Endothelial cell (in vitro differentiated cells): ENCODE results near the gene KLHL3. TPM values are rescaled to one million over a fixed set of nuclear protein-coding genes. Genes with fewer than 3 reads are reported as not detected.
"Not testable (repeated sequence)": the region's sequence is repeated elsewhere in the genome, so short reads cannot be mapped to it uniquely, and the experiment has no call there.

Experiments
- DNase-seq: peaks from one replicate; pipeline ENCODE4 v3.0.0; 2021; ENCODE audit warnings: low spot score
- H3K27ac Mint-ChIP-seq: one replicate; pipeline ENCODE4 v1.8.0; 2021; ENCODE audit warnings: mixed read lengths, inconsistent platforms; ENCODE audit not compliant: unreplicated experiment
- H3K27me3 Mint-ChIP-seq: one replicate; pipeline ENCODE4 v1.8.0; 2021; ENCODE audit warnings: mild to moderate bottlenecking, moderate library complexity, mixed read lengths, inconsistent platforms; ENCODE audit not compliant: unreplicated experiment
- H3K36me3 Mint-ChIP-seq: one replicate; pipeline ENCODE4 v1.8.0; 2021; ENCODE audit warnings: mild to moderate bottlenecking, low read depth, mixed read lengths, inconsistent platforms; ENCODE audit not compliant: unreplicated experiment
- H3K4me1 Mint-ChIP-seq: one replicate; pipeline ENCODE4 v1.8.0; 2021; ENCODE audit warnings: mild to moderate bottlenecking, mixed read lengths, inconsistent platforms; ENCODE audit not compliant: unreplicated experiment
- H3K4me3 Mint-ChIP-seq: one replicate; pipeline ENCODE4 v1.8.0; 2021; ENCODE audit warnings: mild to moderate bottlenecking, mixed read lengths, inconsistent platforms; ENCODE audit not compliant: unreplicated experiment
- H3K9me3 Mint-ChIP-seq: one replicate; pipeline ENCODE4 v1.8.0; 2021; ENCODE audit warnings: mixed read lengths, inconsistent platforms; ENCODE audit not compliant: unreplicated experiment
- CTCF ChIP-seq: fragments of 200-600 bp; sonication (generic); IDR thresholded peaks from one replicate; pipeline ENCODE4 v1.5.0; 2021; ENCODE audit warnings: antibody characterized with exemption; ENCODE audit not compliant: unreplicated experiment
- long read RNA-seq: library from polyadenylated mRNA; unstranded; transcript quantifications from one replicate; pipeline ENCODE4 v2.0.0, GENCODE V29; 2020; ENCODE audit not compliant: unreplicated experiment
- total RNA-seq: library from RNA; stranded (reverse); fragmentation: NEBNext Ultra II Directional; extraction: Animal tissue kit (Norgen Biotek cat#: 25700); gene quantifications from one replicate; pipeline ENCODE4 v1.2.1, GENCODE V29; 2021; ENCODE audit not compliant: unreplicated experiment

The KLHL3 gene
- total RNA-seq = 200 TPM
- long read RNA-seq, full-length matches to known transcripts = 8 of 28 reads
- long read RNA-seq, partial matches to known transcripts = 3 of 28 reads
- long read RNA-seq, other reads (novel, unspliced or antisense) = 17 of 28 reads

- Mint-ChIP-seq H3K4me3 (no peak within 1 kb of the TSS), H3K27ac (no peak within 1 kb of the TSS), H3K27me3 (peaks cover 7% of the 10 kb centered on the region), H3K4me1 (peaks cover 40% of the 10 kb centered on the region), H3K9me3 (peaks cover 4% of the 10 kb centered on the region), H3K36me3 (peaks cover 14% of the 10 kb centered on the region)
- peak; percentile 61 for DNase-seq
- no peak for TF ChIP-seq CTCF
Measured at GRCh38 chr5:137735555-137736284, at the start of gene KLHL3. KLHL3 (minus strand) TSS chr5:137736089; CDS start chr5:137735646, 443 bp downstream.

GRCh38 chr5:137782984-137783536 lies 47.2 kb upstream of the KLHL3 start:
- H3K27ac Mint-ChIP-seq = no peak overlapping the region
- DNase-seq = no peak
- no peak for TF ChIP-seq CTCF
- H3K9me3 Mint-ChIP-seq = no peaks in the 10 kb centered on the region
- H3K4me3 Mint-ChIP-seq = no peak overlapping the region
- H3K4me1 Mint-ChIP-seq = peaks cover 13% of the 10 kb centered on the region
- no peaks in the 10 kb centered on the region for H3K36me3 Mint-ChIP-seq
- no peaks in the 10 kb centered on the region for H3K27me3 Mint-ChIP-seq

GRCh38 chr5:137782055-137782454 lies 46.2 kb upstream of the KLHL3 start:
- H3K36me3 Mint-ChIP-seq = no peaks in the 10 kb centered on the region
- no peak for DNase-seq
- no peaks in the 10 kb centered on the region for H3K9me3 Mint-ChIP-seq
- no peak overlapping the region for H3K27ac Mint-ChIP-seq
- TF ChIP-seq CTCF = no peak
- no peaks in the 10 kb centered on the region for H3K27me3 Mint-ChIP-seq
- H3K4me3 Mint-ChIP-seq = no peak overlapping the region
- H3K4me1 Mint-ChIP-seq = peaks cover 13% of the 10 kb centered on the region

- Mint-ChIP-seq H3K4me1 (peaks cover 13% of the 10 kb centered on the region), H3K4me3 (no peak overlapping the region), H3K9me3 (no peaks in the 10 kb centered on the region), H3K27me3 (no peaks in the 10 kb centered on the region), H3K27ac (no peak overlapping the region), H3K36me3 (no peaks in the 10 kb centered on the region)
- TF ChIP-seq CTCF = peak; percentile 77
- no peak for DNase-seq
Measured at GRCh38 chr5:137778772-137779564, 43.1 kb upstream of the KLHL3 start.

- not testable (repeated sequence) for DNase-seq, H3K9me3 Mint-ChIP-seq
Measured at GRCh38 chr5:137767937-137768336, 32.0 kb upstream of the KLHL3 start.

More at GRCh38 chr5:137767937-137768336, 32.0 kb upstream of the KLHL3 start:
- not testable (repeated sequence) for H3K27me3 Mint-ChIP-seq, H3K36me3 Mint-ChIP-seq, H3K4me1 Mint-ChIP-seq, H3K4me3 Mint-ChIP-seq, H3K27ac Mint-ChIP-seq
